Keratinocyte (primary cell): Measurements from ENCODE around the gene CDH13.

Source experiments
- EZH2 ChIP-seq: IDR thresholded peaks from one replicate; pipeline ENCODE4 v1.6.1; 2012; ENCODE audit warnings: inconsistent platforms, mild to moderate bottlenecking, low read length, moderate library complexity
- TF ChIP-seq, protein P1 (sequence below), 3 experiments: IDR thresholded peaks in 1 of 3; conservative IDR thresholded peaks in 1 of 3; optimal IDR thresholded peaks in 1 of 3; 2 replicates in 2 of 3; 3 replicates in 1 of 3; pipeline versions ENCODE3 to v1.5.1; 2011; ENCODE audit warnings: low read length in 3 of 3, mild to moderate bottlenecking in 3 of 3, moderate library complexity in 2 of 3, control low read depth in 1 of 3, inconsistent platforms in 1 of 3; ENCODE audit not compliant: insufficient read depth in 2 of 3; ENCODE audit errors: extremely low read depth in 1 of 3

DNA sequence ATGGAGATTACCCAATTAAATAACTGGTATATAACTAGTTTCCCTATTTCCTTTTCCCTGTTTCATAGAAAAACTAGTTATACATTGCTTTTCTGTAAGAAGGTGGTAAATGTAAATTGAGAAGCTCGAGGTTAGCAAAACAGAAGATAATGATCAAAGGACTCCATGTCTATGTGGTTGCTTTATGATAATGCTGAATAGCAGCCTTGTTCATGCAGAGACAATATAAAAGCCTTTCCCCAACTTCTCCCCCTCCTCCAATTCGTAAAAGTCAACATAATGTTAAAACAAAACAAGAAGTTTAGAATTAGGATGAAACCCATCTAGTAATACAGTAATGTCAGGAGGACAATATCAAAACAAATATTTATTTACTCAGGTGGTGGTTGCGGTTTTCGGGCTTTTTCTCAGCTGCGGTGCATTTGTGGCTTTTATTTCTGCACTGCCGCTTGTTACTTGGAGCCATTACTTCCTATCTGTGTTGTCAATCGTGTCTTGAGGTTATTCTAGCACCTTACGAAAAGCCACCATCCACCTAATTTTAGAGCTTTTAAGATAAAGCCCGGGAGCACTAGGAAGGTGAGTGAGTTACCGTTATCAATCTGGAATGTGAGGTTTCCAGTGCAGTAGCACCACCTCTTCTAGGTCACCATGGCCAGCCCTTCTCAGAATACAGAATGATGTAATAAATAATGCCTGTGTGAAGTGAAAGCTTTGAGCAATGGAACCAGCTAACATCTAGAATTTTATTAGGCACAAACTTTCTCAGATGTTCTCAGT lies 297.5 kb downstream of the CDH13 start:
- TF ChIP-seq, protein P1, sequence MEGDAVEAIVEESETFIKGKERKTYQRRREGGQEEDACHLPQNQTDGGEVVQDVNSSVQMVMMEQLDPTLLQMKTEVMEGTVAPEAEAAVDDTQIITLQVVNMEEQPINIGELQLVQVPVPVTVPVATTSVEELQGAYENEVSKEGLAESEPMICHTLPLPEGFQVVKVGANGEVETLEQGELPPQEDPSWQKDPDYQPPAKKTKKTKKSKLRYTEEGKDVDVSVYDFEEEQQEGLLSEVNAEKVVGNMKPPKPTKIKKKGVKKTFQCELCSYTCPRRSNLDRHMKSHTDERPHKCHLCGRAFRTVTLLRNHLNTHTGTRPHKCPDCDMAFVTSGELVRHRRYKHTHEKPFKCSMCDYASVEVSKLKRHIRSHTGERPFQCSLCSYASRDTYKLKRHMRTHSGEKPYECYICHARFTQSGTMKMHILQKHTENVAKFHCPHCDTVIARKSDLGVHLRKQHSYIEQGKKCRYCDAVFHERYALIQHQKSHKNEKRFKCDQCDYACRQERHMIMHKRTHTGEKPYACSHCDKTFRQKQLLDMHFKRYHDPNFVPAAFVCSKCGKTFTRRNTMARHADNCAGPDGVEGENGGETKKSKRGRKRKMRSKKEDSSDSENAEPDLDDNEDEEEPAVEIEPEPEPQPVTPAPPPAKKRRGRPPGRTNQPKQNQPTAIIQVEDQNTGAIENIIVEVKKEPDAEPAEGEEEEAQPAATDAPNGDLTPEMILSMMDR (optimal IDR thresholded peaks at IDR 0.05 in 1 of 3, IDR thresholded peaks at IDR 0.05 in 1 of 3, conservative IDR thresholded peaks at IDR 0.05 in 1 of 3; ENCODE audit: extremely low read depth in 1 of 3, insufficient read depth in 2 of 3, low read length in 3 of 3): no peak
- TF ChIP-seq EZH2: no peak
